NCI-H128 (cell line): Measurements from ENCODE around the gene CDCA4.

Experiments
- DNase-seq: peaks from one replicate; lab custom pipeline; 2025; ENCODE audit not compliant: unreplicated experiment; lab: John Stamatoyannopoulos, UW

Gene CDCA4

GRCh38 chr14:104964546-104964945 is 56.3 kb downstream of the CDCA4 start:
- no peak for DNase-seq
